HEK293 (cell line): ENCODE data around the gene COPZ1.

ENCODE experiments used
- CTCF ChIA-PET: fragments of 350-600 bp; formaldehyde crosslinking; extraction: SDS; loops from one replicate; lab custom pipeline; 2021; ENCODE audit warnings: antibody characterized with exemption; lab: Yijun Ruan, JAX
- POLR2A ChIA-PET: fragments of 300-600 bp; formaldehyde crosslinking; extraction: SDS; loops from one replicate; lab custom pipeline; 2020; ENCODE audit warnings: antibody characterized with exemption, inconsistent platforms; lab: Yijun Ruan, JAX
- H3K27ac ChIP-seq: fragments of 200-500 bp; sonication (Bioruptor generic); 2 replicates; pipeline ENCODE4 v1.5.1; 2014; ENCODE audit warnings: low read depth, low read length, control low read depth, inconsistent platforms; ENCODE audit errors: extremely low read depth
- H3K36me3 ChIP-seq, 2 experiments: fragments of 200-500 bp in 1 of 2; sonication (Bioruptor generic) in 1 of 2; 1 replicate in 1 of 2; 2 replicates in 1 of 2; pipeline ENCODE4 v1.5.1; 2014 to 2017; ENCODE audit warnings: inconsistent platforms in 2 of 2, low read length in 2 of 2; ENCODE audit not compliant: control insufficient read depth in 2 of 2, insufficient read depth in 1 of 2
- H3K4me1 ChIP-seq: fragments of 200-500 bp; sonication (Bioruptor generic); 2 replicates; pipeline ENCODE4 v1.5.1; 2014; ENCODE audit warnings: mild to moderate bottlenecking, low read length, inconsistent platforms; ENCODE audit not compliant: control insufficient read depth, insufficient read depth
- H3K4me3 ChIP-seq: 2 replicates; pipeline ENCODE4 v1.5.1; 2011; ENCODE audit warnings: low read depth, mild to moderate bottlenecking, control low read depth, low read length, moderate library complexity
- H3K9me3 ChIP-seq: fragments of 200-500 bp; sonication (Bioruptor generic); 2 replicates; pipeline ENCODE4 v1.5.1; 2014; ENCODE audit warnings: low read depth, low read length, inconsistent platforms; ENCODE audit not compliant: control insufficient read depth, insufficient read depth
- KLF10 ChIP-seq: fragments of 450-650 bp; IDR thresholded peaks from 2 replicates; pipeline ENCODE4 v1.5.1; 2018; ENCODE audit warnings: missing biosample characterization, mild to moderate bottlenecking, missing genetic modification characterization
- SALL2 ChIP-seq: fragments of 450-650 bp; formaldehyde crosslinking; IDR thresholded peaks from 2 replicates; pipeline ENCODE4 v1.5.0; 2017; ENCODE audit warnings: missing biosample characterization, mild to moderate bottlenecking, missing genetic modification characterization, borderline replicate concordance
- TCF7L2 ChIP-seq: IDR thresholded peaks from 2 replicates; pipeline ENCODE4 v1.6.1; 2011; ENCODE audit warnings: low read depth, mild to moderate bottlenecking, inconsistent platforms, low read length, moderate library complexity, borderline replicate concordance
- ZBTB20 ChIP-seq: fragments of 450-650 bp; formaldehyde crosslinking; IDR thresholded peaks from 2 replicates; pipeline ENCODE4 v1.5.1; 2016; ENCODE audit warnings: missing biosample characterization, missing genetic modification characterization
- ZBTB48 ChIP-seq: fragments of 450-650 bp; formaldehyde crosslinking; IDR thresholded peaks from 2 replicates; pipeline ENCODE4 v1.5.1; 2016; ENCODE audit warnings: missing biosample characterization, missing genetic modification characterization
- ZFP3 ChIP-seq: fragments of 450-650 bp; formaldehyde crosslinking; IDR thresholded peaks from 2 replicates; pipeline ENCODE4 v1.5.1; 2016; ENCODE audit warnings: low read depth, missing biosample characterization, missing genetic modification characterization
- ZNF354C ChIP-seq: fragments of 450-650 bp; formaldehyde crosslinking; IDR thresholded peaks from 2 replicates; pipeline ENCODE4 v1.5.1; 2016; ENCODE audit warnings: missing biosample characterization, missing genetic modification characterization, low read depth, borderline replicate concordance
- ZNF596 ChIP-seq: fragments of 450-650 bp; IDR thresholded peaks from 2 replicates; pipeline ENCODE4 v1.5.0; 2018; ENCODE audit warnings: missing biosample characterization, mild to moderate bottlenecking, missing genetic modification characterization, moderate library complexity
- TF ChIP-seq, protein P1 (sequence below): fragments of 450-650 bp; formaldehyde crosslinking; conservative IDR thresholded peaks from 2 replicates; pipeline ENCODE4 v1.5.1; 2016; ENCODE audit warnings: low read depth, missing biosample characterization, missing genetic modification characterization
- TF ChIP-seq, protein P2 (sequence below): fragments of 450-650 bp; formaldehyde crosslinking; IDR thresholded peaks from 2 replicates; pipeline ENCODE4 v1.5.1; 2017; ENCODE audit warnings: missing biosample characterization, missing genetic modification characterization
- TF ChIP-seq, protein P3 (sequence below): fragments of 450-650 bp; formaldehyde crosslinking; IDR thresholded peaks from 2 replicates; pipeline ENCODE4 v1.5.1; 2016; ENCODE audit warnings: missing biosample characterization, missing genetic modification characterization
- TF ChIP-seq, protein P4 (sequence below): fragments of 450-650 bp; formaldehyde crosslinking; IDR thresholded peaks from 2 replicates; pipeline ENCODE4 v1.5.1; 2016; ENCODE audit warnings: missing biosample characterization, missing genetic modification characterization

COPZ1 gene

DNA sequence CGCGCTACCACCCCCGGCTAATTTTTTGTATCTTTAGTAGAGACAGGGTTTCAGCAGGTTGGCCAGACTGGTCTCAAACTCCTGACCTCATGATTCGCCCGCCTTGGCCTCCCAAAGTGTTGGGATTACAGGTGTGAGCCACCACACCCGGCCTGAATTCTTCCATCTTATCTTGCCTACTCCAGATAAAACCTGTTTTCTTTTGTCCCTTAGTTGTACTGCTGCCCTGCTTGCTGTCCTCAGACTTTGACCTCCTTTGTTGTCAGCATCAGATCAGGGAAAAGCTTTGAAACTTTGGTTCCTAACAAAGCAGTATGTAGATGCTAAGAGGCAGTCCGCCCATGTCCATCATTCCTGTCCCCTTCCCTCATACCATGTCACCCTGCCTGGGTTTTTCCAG, 15.9 kb downstream of the COPZ1 start (continued):
- no peak for TF ChIP-seq ZBTB20 (tag by site-specific recombination)
- TF ChIP-seq ZNF354C (tag by site-specific recombination): no peak
- TF ChIP-seq, protein P1, sequence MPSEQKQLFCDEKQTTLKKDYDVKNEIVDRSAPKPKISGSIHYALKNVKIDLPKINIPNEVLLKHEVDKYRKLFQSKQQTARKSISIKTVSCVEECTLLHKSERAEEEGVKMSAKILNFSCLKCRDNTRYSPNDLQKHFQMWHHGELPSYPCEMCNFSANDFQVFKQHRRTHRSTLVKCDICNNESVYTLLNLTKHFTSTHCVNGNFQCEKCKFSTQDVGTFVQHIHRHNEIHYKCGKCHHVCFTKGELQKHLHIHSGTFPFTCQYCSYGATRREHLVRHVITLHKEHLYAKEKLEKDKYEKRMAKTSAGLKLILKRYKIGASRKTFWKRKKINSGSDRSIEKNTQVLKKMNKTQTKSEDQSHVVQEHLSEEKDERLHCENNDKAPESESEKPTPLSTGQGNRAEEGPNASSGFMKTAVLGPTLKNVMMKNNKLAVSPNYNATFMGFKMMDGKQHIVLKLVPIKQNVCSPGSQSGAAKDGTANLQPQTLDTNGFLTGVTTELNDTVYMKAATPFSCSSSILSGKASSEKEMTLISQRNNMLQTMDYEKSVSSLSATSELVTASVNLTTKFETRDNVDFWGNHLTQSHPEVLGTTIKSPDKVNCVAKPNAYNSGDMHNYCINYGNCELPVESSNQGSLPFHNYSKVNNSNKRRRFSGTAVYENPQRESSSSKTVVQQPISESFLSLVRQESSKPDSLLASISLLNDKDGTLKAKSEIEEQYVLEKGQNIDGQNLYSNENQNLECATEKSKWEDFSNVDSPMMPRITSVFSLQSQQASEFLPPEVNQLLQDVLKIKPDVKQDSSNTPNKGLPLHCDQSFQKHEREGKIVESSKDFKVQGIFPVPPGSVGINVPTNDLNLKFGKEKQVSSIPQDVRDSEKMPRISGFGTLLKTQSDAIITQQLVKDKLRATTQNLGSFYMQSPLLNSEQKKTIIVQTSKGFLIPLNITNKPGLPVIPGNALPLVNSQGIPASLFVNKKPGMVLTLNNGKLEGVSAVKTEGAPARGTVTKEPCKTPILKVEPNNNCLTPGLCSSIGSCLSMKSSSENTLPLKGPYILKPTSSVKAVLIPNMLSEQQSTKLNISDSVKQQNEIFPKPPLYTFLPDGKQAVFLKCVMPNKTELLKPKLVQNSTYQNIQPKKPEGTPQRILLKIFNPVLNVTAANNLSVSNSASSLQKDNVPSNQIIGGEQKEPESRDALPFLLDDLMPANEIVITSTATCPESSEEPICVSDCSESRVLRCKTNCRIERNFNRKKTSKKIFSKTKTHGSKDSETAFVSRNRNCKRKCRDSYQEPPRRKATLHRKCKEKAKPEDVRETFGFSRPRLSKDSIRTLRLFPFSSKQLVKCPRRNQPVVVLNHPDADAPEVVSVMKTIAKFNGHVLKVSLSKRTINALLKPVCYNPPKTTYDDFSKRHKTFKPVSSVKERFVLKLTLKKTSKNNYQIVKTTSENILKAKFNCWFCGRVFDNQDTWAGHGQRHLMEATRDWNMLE (tag by site-specific recombination): no peak
- TF ChIP-seq ZBTB48 (tag by site-specific recombination): no peak
- TF ChIP-seq ZFP3 (tag by site-specific recombination): no peak

DNA sequence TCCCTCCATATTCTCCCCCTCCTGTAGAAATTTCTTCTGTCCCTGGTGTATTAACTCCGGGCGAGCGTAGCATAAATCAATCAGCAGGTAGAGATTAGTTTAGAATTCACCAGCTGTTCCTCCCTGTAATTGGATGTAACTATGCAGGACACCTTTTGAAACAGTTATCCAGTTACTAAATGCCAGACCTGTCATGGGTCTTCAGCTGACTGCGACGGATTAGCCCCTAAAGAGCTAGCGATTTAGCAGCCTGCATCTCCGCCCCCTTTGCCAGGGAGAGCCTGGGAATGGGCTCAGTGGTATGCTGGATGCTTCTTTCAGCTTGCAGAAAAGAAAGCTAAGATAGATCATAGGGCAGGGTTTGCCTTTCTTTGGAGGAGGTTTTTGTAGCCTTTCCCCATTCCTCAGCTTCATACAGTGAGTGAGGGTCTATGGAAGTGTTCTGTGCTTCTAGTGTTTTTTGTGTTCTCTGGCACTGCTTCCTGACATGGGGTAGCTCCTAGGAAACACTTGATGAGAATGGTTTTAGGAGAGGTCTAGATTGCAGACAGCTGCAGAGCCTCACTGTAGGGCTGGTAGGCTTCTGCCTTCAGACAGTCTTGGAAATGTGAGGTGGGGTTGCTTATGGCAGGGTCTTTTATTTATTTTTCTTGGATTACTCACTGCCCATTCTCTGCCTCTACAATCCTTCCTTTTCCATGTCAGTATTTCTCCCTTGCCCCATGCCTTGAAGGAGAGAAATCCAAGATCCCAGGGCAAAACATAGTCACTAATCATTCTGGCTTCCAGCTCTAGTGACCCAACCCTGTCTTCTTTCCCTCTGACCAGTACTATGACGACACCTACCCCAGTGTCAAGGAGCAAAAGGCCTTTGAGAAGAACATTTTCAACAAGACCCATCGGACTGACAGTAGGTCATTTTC, 16.7 kb downstream of the COPZ1 start:
- Histone ChIP-seq H3K4me3 (no peak overlapping the region), H3K36me3 (peaks cover 32 to 62% of the 10 kb centered on the region in 2 experiments), H3K9me3 (no peaks in the 10 kb centered on the region), H3K4me1 (peaks cover 6% of the 10 kb centered on the region; the same call in 1 of the 2 replicates), H3K27ac (no peak overlapping the region)
- ChIA-PET CTCF (interaction anchor here (0.8 to 1.5 kb wide), 3 partner anchors 20 to 47 kb away, joined by 3 to 4 read pairs (median 3); no protein-coding TSS in a partner anchor), POLR2A (interaction anchor here (0.7 to 1.8 kb wide), 3 partner anchors 11 to 55 kb away, joined by 3 to 5 read pairs (median 3); no protein-coding TSS in a partner anchor)
- TF ChIP-seq ZNF596 (tag by site-specific recombination) (no peak), SALL2 (tag by site-specific recombination) (no peak), KLF10 (tag by site-specific recombination) (0 out of 2 replicates have a peak, but pooled peaks have one; percentile 34), TCF7L2 (no peak)
- TF ChIP-seq, protein P2, sequence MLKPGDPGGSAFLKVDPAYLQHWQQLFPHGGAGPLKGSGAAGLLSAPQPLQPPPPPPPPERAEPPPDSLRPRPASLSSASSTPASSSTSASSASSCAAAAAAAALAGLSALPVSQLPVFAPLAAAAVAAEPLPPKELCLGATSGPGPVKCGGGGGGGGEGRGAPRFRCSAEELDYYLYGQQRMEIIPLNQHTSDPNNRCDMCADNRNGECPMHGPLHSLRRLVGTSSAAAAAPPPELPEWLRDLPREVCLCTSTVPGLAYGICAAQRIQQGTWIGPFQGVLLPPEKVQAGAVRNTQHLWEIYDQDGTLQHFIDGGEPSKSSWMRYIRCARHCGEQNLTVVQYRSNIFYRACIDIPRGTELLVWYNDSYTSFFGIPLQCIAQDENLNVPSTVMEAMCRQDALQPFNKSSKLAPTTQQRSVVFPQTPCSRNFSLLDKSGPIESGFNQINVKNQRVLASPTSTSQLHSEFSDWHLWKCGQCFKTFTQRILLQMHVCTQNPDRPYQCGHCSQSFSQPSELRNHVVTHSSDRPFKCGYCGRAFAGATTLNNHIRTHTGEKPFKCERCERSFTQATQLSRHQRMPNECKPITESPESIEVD (tag by site-specific recombination): peak; percentile 58; the same call in 1 of the 2 replicates
- TF ChIP-seq, protein P3, sequence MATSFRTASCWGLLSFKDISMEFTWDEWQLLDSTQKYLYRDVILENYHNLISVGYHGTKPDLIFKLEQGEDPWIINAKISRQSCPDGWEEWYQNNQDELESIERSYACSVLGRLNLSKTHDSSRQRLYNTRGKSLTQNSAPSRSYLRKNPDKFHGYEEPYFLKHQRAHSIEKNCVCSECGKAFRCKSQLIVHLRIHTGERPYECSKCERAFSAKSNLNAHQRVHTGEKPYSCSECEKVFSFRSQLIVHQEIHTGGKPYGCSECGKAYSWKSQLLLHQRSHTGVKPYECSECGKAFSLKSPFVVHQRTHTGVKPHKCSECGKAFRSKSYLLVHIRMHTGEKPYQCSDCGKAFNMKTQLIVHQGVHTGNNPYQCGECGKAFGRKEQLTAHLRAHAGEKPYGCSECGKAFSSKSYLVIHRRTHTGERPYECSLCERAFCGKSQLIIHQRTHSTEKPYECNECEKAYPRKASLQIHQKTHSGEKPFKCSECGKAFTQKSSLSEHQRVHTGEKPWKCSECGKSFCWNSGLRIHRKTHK (tag by site-specific recombination): no peak
- TF ChIP-seq, protein P4, sequence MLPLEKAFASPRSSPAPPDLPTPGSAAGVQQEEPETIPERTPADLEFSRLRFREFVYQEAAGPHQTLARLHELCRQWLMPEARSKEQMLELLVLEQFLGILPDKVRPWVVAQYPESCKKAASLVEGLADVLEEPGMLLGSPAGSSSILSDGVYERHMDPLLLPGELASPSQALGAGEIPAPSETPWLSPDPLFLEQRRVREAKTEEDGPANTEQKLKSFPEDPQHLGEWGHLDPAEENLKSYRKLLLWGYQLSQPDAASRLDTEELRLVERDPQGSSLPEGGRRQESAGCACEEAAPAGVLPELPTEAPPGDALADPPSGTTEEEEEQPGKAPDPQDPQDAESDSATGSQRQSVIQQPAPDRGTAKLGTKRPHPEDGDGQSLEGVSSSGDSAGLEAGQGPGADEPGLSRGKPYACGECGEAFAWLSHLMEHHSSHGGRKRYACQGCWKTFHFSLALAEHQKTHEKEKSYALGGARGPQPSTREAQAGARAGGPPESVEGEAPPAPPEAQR: no peak
